HEK293T (cell line): Measurements from ENCODE around the gene MORF4L2.

Experiments used
- CTCF ChIA-PET: fragments of 350-600 bp; formaldehyde crosslinking; extraction: SDS; loops from one replicate; lab custom pipeline; 2021; ENCODE audit warnings: antibody characterized with exemption, inconsistent platforms; lab: Yijun Ruan, JAX
- POLR2A ChIA-PET: fragments of 350-600 bp; formaldehyde crosslinking; extraction: SDS; loops from one replicate; lab custom pipeline; 2020; ENCODE audit warnings: antibody characterized with exemption, inconsistent platforms; lab: Yijun Ruan, JAX
- DNase-seq: peaks from one replicate; pipeline ENCODE4 v3.0.0; 2012; ENCODE audit warnings: mixed read lengths; ENCODE audit errors: extremely low spot score
- ARNT ChIP-seq: fragments of 450-650 bp; IDR thresholded peaks from 2 replicates; pipeline ENCODE4 v1.6.1; 2017; ENCODE audit warnings: mild to moderate bottlenecking
- BHLHE40 ChIP-seq: fragments of 450-650 bp; IDR thresholded peaks from 2 replicates; pipeline ENCODE4 v1.6.1; 2016; ENCODE audit warnings: mild to moderate bottlenecking, moderate library complexity, borderline replicate concordance
- CTBP1 ChIP-seq: fragments of 450-650 bp; IDR thresholded peaks from 2 replicates; pipeline ENCODE4 v1.6.1; 2016; ENCODE audit warnings: borderline replicate concordance
- ELF4 ChIP-seq: fragments of 450-650 bp; IDR thresholded peaks from 2 replicates; pipeline ENCODE4 v1.6.1; 2017; ENCODE audit warnings: antibody characterized with exemption
- FOXA1 ChIP-seq: fragments of 450-650 bp; IDR thresholded peaks from 2 replicates; pipeline ENCODE4 v1.6.1; 2016; ENCODE audit warnings: mild to moderate bottlenecking
- FOXK2 ChIP-seq: fragments of 450-650 bp; IDR thresholded peaks from 2 replicates; pipeline ENCODE4 v1.6.1; 2016; ENCODE audit warnings: mild to moderate bottlenecking
- FOXM1 ChIP-seq: fragments of 450-650 bp; IDR thresholded peaks from 2 replicates; pipeline ENCODE4 v1.6.1; 2017; ENCODE audit warnings: mild to moderate bottlenecking, borderline replicate concordance
- HDGF ChIP-seq: fragments of 450-650 bp; IDR thresholded peaks from 2 replicates; pipeline ENCODE4 v1.6.1; 2017; ENCODE audit warnings: antibody characterized with exemption, borderline replicate concordance
- L3MBTL2 ChIP-seq: fragments of 450-650 bp; conservative IDR thresholded peaks from 2 replicates; pipeline ENCODE4 v1.6.1; 2016; ENCODE audit warnings: mild to moderate bottlenecking
- LEF1 ChIP-seq: fragments of 450-650 bp; IDR thresholded peaks from 2 replicates; pipeline ENCODE4 v1.6.1; 2017; ENCODE audit warnings: mild to moderate bottlenecking, borderline replicate concordance
- NFRKB ChIP-seq: fragments of 450-650 bp; IDR thresholded peaks from 2 replicates; pipeline ENCODE4 v1.6.1; 2016; ENCODE audit warnings: mild to moderate bottlenecking, moderate library complexity
- PKNOX1 ChIP-seq: fragments of 450-650 bp; IDR thresholded peaks from 2 replicates; pipeline ENCODE4 v1.6.1; 2016
- SP1 ChIP-seq: fragments of 450-650 bp; IDR thresholded peaks from 2 replicates; pipeline ENCODE4 v1.6.1; 2017
- SUZ12 ChIP-seq: fragments of 450-650 bp; IDR thresholded peaks from 2 replicates; pipeline ENCODE4 v1.6.1; 2016; ENCODE audit warnings: mild to moderate bottlenecking
- TARDBP ChIP-seq: fragments of 450-650 bp; IDR thresholded peaks from 2 replicates; pipeline ENCODE4 v1.6.1; 2016
- ZNF384 ChIP-seq: fragments of 450-650 bp; IDR thresholded peaks from 2 replicates; pipeline ENCODE4 v1.6.1; 2016

The MORF4L2 gene

GRCh38 chrX:103691059-103691458 is 4.6 kb upstream of the MORF4L2 start:
- TF ChIP-seq FOXM1 (no peak), PKNOX1 (no peak), ELF4 (no peak), HDGF (no peak), L3MBTL2 (no peak), NFRKB (no peak), SUZ12 (no peak), LEF1 (no peak), SP1 (no peak), CTBP1 (no peak)
- ChIA-PET POLR2A (interaction anchor here (1.2 kb wide), 1 partner anchor 12 kb away, joined by 3 read pairs; no protein-coding TSS in a partner anchor), CTCF (interaction anchor here (1.5 to 2.2 kb wide), 2 partner anchors 11 to 20 kb away, joined by 4 to 9 read pairs; partner anchors contain the start of gene TMEM31)
- no peak for DNase-seq

DNA sequence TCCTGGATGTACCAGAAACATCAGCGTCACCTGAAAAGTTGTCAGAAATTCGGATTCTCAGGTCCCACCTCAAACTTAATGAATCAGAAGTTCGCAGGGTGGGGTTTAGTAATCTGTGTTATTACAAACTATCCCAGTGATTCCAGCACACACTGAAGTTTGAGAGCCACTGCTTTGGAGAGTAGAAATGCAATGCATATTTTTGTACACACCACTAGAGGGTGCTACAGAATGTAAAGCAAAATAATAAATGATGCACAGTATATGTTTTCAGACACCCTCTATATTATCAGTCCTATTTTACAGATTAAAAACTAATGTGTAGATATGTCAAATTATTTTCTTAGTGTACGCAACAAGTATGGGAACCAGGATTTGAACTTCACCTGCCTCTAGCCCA is 2.4 kb upstream of the MORF4L2 start:
- CTCF ChIA-PET = interaction anchor here (0.6 to 2.2 kb wide), 3 partner anchors 14 to 31 kb away, joined by 3 to 9 read pairs (median 3); no protein-coding TSS in a partner anchor
- peak; percentile 49 for DNase-seq

DNA sequence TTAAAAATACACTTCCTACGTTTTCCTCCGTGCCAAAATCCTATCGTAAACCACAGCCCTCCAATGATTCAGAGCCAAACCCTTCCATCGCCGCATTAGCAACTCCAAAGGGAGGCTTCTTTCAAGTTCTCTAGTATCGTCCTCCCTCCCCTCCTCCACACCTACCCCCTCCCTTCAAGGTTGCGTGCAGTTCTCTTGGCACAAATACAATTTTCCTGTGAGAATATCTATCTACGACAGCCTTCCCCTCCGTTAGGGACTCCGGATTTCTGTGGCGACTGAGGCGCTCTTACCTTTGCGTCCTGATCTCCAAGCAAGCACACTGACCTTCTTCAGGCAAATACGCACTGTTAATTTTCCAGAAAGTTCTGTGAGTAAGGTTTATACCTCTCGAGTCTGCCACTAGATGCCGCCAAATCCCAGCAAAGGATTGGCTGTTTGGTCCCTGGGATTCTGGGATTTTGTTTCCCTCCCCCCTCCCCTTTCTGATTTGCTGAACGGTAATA is 1.2 kb upstream of the MORF4L2 start:
- ChIA-PET POLR2A (interaction anchor here (0.7 to 3.1 kb wide), 6 partner anchors 38 to 149 kb away, joined by 3 to 39 read pairs (median 4); partner anchors contain the start of gene TCEAL1), CTCF (interaction anchor here (1.0 kb wide), 1 partner anchor 137 kb away, joined by 3 read pairs; no protein-coding TSS in a partner anchor)
- TF ChIP-seq ARNT (peak; percentile 46; the same call in 1 of the 2 replicates), LEF1 (no peak), L3MBTL2 (peak; percentile 38), ELF4 (no peak), FOXM1 (peak; percentile 17; the same call in 1 of the 2 replicates), TARDBP (no peak)
- DNase-seq = peak; percentile 68

More for the DNA sequence above, 2.4 kb upstream of the MORF4L2 start:
- POLR2A ChIA-PET = no interaction called here
- TF ChIP-seq SP1 (no peak), SUZ12 (no peak), ARNT (no peak), PKNOX1 (no peak)

- TF ChIP-seq ZNF384 (peak; percentile 100), HDGF (no peak), BHLHE40 (no peak), LEF1 (no peak), FOXM1 (no peak; the same call in 1 of the 2 replicates), PKNOX1 (no peak), CTBP1 (no peak; the same call in 1 of the 2 replicates), TARDBP (peak; percentile 99), ELF4 (peak; percentile 73), SP1 (no peak), FOXK2 (no peak), L3MBTL2 (peak; percentile 95)
- peak; percentile 73 for DNase-seq
- POLR2A ChIA-PET = interaction anchor here (0.6 to 3.1 kb wide), 14 partner anchors 18 to 149 kb away, joined by 3 to 39 read pairs (median 4); partner anchors contain the start of genes RAB9B and TCEAL1
- CTCF ChIA-PET = interaction anchor here (0.6 to 1.0 kb wide), 3 partner anchors 41 to 176 kb away, joined by 3 to 10 read pairs (median 3); no protein-coding TSS in a partner anchor
These were observed 685 bp upstream of the MORF4L2 start for GRCh38 chrX:103687073-103687695.

- DNase-seq = no peak
- POLR2A ChIA-PET = interaction anchor here (0.8 to 3.1 kb wide), 8 partner anchors 22 to 156 kb away, joined by 3 to 39 read pairs (median 5); partner anchors contain the start of gene TCEAL1
- no peak for TF ChIP-seq FOXM1
- no peak for TF ChIP-seq FOXA1
- TF ChIP-seq L3MBTL2 = no peak
- TF ChIP-seq BHLHE40 = no peak
- TF ChIP-seq ELF4 = no peak
- no peak for TF ChIP-seq PKNOX1
- no peak for TF ChIP-seq ARNT
- TF ChIP-seq LEF1 = no peak
- no peak for TF ChIP-seq ZNF384
- no peak for TF ChIP-seq FOXK2
- no peak for TF ChIP-seq SUZ12
- no peak for TF ChIP-seq NFRKB
- no peak for TF ChIP-seq CTBP1
- no peak for TF ChIP-seq SP1
- no peak for TF ChIP-seq TARDBP
- CTCF ChIA-PET = interaction anchor here (1.1 to 1.5 kb wide), 2 partner anchors 27 to 55 kb away, joined by 4 to 7 read pairs; no protein-coding TSS in a partner anchor
These were observed 1.1 kb downstream of the MORF4L2 start for GRCh38 chrX:103685396-103685795.
